HEK293 (cell line): ENCODE measurements around the gene ZNF473.

ENCODE experiments used
- ATF2 ChIP-seq: fragments of 450-650 bp; formaldehyde crosslinking; IDR thresholded peaks from 2 replicates; pipeline ENCODE4 v1.5.1; 2016; ENCODE audit warnings: missing biosample characterization, missing genetic modification characterization, low read depth
- BCL11B ChIP-seq: fragments of 450-650 bp; formaldehyde crosslinking; IDR thresholded peaks from 2 replicates; pipeline ENCODE4 v1.5.1; 2016; ENCODE audit warnings: low read depth, missing biosample characterization, missing genetic modification characterization
- ELK4 ChIP-seq: IDR thresholded peaks from 2 replicates; pipeline ENCODE4 v1.6.1; 2011; ENCODE audit warnings: mild to moderate bottlenecking, low read depth, low read length, borderline replicate concordance
- FEZF1 ChIP-seq: fragments of 450-650 bp; formaldehyde crosslinking; IDR thresholded peaks from 2 replicates; pipeline ENCODE4 v1.5.1; 2016; ENCODE audit warnings: missing biosample characterization, missing genetic modification characterization
- GLI2 ChIP-seq: fragments of 450-650 bp; formaldehyde crosslinking; IDR thresholded peaks from 2 replicates; pipeline ENCODE4; 2017; ENCODE audit warnings: missing biosample characterization, missing genetic modification characterization, low read depth, borderline replicate concordance
- INSM2 ChIP-seq: fragments of 450-650 bp; formaldehyde crosslinking; IDR thresholded peaks from 2 replicates; pipeline ENCODE4 v1.5.1; 2016; ENCODE audit warnings: missing biosample characterization, missing genetic modification characterization
- KLF1 ChIP-seq: fragments of 450-650 bp; formaldehyde crosslinking; IDR thresholded peaks from 2 replicates; pipeline ENCODE4 v1.5.1; 2016; ENCODE audit warnings: missing biosample characterization, missing genetic modification characterization
- SCRT2 ChIP-seq: fragments of 450-650 bp; formaldehyde crosslinking; IDR thresholded peaks from 2 replicates; pipeline ENCODE4 v1.5.1; 2016; ENCODE audit warnings: missing biosample characterization, missing genetic modification characterization
- SP2 ChIP-seq: fragments of 450-650 bp; formaldehyde crosslinking; IDR thresholded peaks from 2 replicates; pipeline ENCODE4 v1.5.1; 2016; ENCODE audit warnings: missing biosample characterization, missing genetic modification characterization
- SP7 ChIP-seq: fragments of 450-650 bp; formaldehyde crosslinking; IDR thresholded peaks from 2 replicates; pipeline ENCODE4 v1.5.1; 2016; ENCODE audit warnings: missing biosample characterization, missing genetic modification characterization
- WT1 ChIP-seq: fragments of 450-650 bp; formaldehyde crosslinking; IDR thresholded peaks from 2 replicates; pipeline ENCODE4 v1.5.1; 2016; ENCODE audit warnings: missing biosample characterization, missing genetic modification characterization
- ZBTB26 ChIP-seq: fragments of 450-650 bp; formaldehyde crosslinking; optimal IDR thresholded peaks from 2 replicates; pipeline ENCODE3; 2016; ENCODE audit warnings: missing biosample characterization, mild to moderate bottlenecking, missing genetic modification characterization
- ZBTB44 ChIP-seq: fragments of 450-650 bp; IDR thresholded peaks from 2 replicates; pipeline ENCODE4 v1.5.1; 2018; ENCODE audit warnings: missing biosample characterization, mild to moderate bottlenecking, missing genetic modification characterization
- ZFP3 ChIP-seq: fragments of 450-650 bp; formaldehyde crosslinking; IDR thresholded peaks from 2 replicates; pipeline ENCODE4 v1.5.1; 2016; ENCODE audit warnings: low read depth, missing biosample characterization, missing genetic modification characterization
- ZNF132 ChIP-seq: fragments of 450-650 bp; formaldehyde crosslinking; IDR thresholded peaks from 2 replicates; pipeline ENCODE4 v1.5.1; 2017; ENCODE audit warnings: missing biosample characterization, missing genetic modification characterization, borderline replicate concordance
- ZNF2 ChIP-seq: fragments of 450-650 bp; formaldehyde crosslinking; IDR thresholded peaks from 2 replicates; pipeline ENCODE4 v1.5.1; 2016; ENCODE audit warnings: missing biosample characterization, missing genetic modification characterization
- ZNF221 ChIP-seq: fragments of 450-650 bp; formaldehyde crosslinking; IDR thresholded peaks from 2 replicates; pipeline ENCODE4 v1.5.1; 2017; ENCODE audit warnings: missing biosample characterization, missing genetic modification characterization, borderline replicate concordance
- ZNF280C ChIP-seq: fragments of 450-650 bp; formaldehyde crosslinking; IDR thresholded peaks from 2 replicates; pipeline ENCODE4 v1.5.1; 2016; ENCODE audit warnings: missing biosample characterization, missing genetic modification characterization
- ZNF341 ChIP-seq: fragments of 450-650 bp; formaldehyde crosslinking; IDR thresholded peaks from 2 replicates; pipeline ENCODE4; 2016; ENCODE audit warnings: low read depth, missing biosample characterization, missing genetic modification characterization
- ZNF350 ChIP-seq: fragments of 450-650 bp; formaldehyde crosslinking; IDR thresholded peaks from 2 replicates; pipeline ENCODE4 v1.5.0; 2017; ENCODE audit warnings: missing biosample characterization, mild to moderate bottlenecking, missing genetic modification characterization
- ZNF37A ChIP-seq: fragments of 450-650 bp; IDR thresholded peaks from 2 replicates; pipeline ENCODE4 v1.5.1; 2018; ENCODE audit warnings: missing biosample characterization, missing genetic modification characterization
- ZNF391 ChIP-seq: fragments of 450-650 bp; formaldehyde crosslinking; IDR thresholded peaks from 2 replicates; pipeline ENCODE4 v1.5.1; 2016; ENCODE audit warnings: low read depth, missing biosample characterization, missing genetic modification characterization, borderline replicate concordance
- ZNF530 ChIP-seq: fragments of 450-650 bp; formaldehyde crosslinking; IDR thresholded peaks from 2 replicates; pipeline ENCODE4 v1.5.1; 2016; ENCODE audit warnings: low read depth, missing biosample characterization, missing genetic modification characterization
- ZNF677 ChIP-seq: fragments of 450-650 bp; IDR thresholded peaks from 2 replicates; pipeline ENCODE4 v1.5.0; 2018; ENCODE audit warnings: missing biosample characterization, mild to moderate bottlenecking, missing genetic modification characterization, moderate library complexity
- ZNF747 ChIP-seq: fragments of 450-650 bp; formaldehyde crosslinking; IDR thresholded peaks from 2 replicates; pipeline ENCODE4 v1.5.1; 2016; ENCODE audit warnings: missing biosample characterization, missing genetic modification characterization
- ZNF776 ChIP-seq: fragments of 450-650 bp; formaldehyde crosslinking; IDR thresholded peaks from 2 replicates; pipeline ENCODE4 v1.5.0; 2017; ENCODE audit warnings: missing biosample characterization, missing genetic modification characterization, borderline replicate concordance
- ZNF777 ChIP-seq: fragments of 450-650 bp; formaldehyde crosslinking; IDR thresholded peaks from 2 replicates; pipeline ENCODE4 v1.5.1; 2017; ENCODE audit warnings: missing biosample characterization, missing genetic modification characterization, borderline replicate concordance
- ZSCAN5A ChIP-seq: fragments of 450-650 bp; formaldehyde crosslinking; IDR thresholded peaks from 2 replicates; pipeline ENCODE4 v1.5.1; 2016; ENCODE audit warnings: missing biosample characterization, missing genetic modification characterization
- ZXDB ChIP-seq: fragments of 450-650 bp; formaldehyde crosslinking; IDR thresholded peaks from 2 replicates; pipeline ENCODE4 v1.5.1; 2016; ENCODE audit warnings: missing biosample characterization, missing genetic modification characterization

The ZNF473 gene

GRCh38 chr19:50025022-50025793 lies 597 bp upstream of the ZNF473 start, which contains the start of gene VRK3 (continued):
- TF ChIP-seq ZNF776: no peak
- no peak for TF ChIP-seq ZFP3
- peak; percentile 6 for TF ChIP-seq ZBTB26 (tag by site-specific recombination)
- no peak for TF ChIP-seq SCRT2 (tag by site-specific recombination)
- no peak for TF ChIP-seq FEZF1 (tag by site-specific recombination)
- no peak for TF ChIP-seq KLF1 (tag by site-specific recombination)
- peak; percentile 36; the same call in 1 of the 2 replicates for TF ChIP-seq BCL11B
- no peak for TF ChIP-seq ZNF132 (tag by site-specific recombination)
- TF ChIP-seq ATF2 (tag by site-specific recombination): peak; percentile 34; the same call in 1 of the 2 replicates
- no peak for TF ChIP-seq INSM2
- peak; percentile 79 for TF ChIP-seq ZNF341 (tag by site-specific recombination)
- no peak for TF ChIP-seq ZNF280C (tag by site-specific recombination)
- peak; percentile 78 for TF ChIP-seq ZXDB (tag by site-specific recombination)
- no peak for TF ChIP-seq ZNF37A (tag by site-specific recombination)
- no peak for TF ChIP-seq ZNF747 (tag by site-specific recombination)
- peak; percentile 85; the same call in 1 of the 2 replicates for TF ChIP-seq ELK4
- no peak for TF ChIP-seq GLI2 (tag by site-specific recombination)
- no peak for TF ChIP-seq ZSCAN5A (tag by site-specific recombination)
- peak; percentile 95 for TF ChIP-seq SP2
- no peak for TF ChIP-seq WT1
- TF ChIP-seq ZBTB44 (tag by site-specific recombination): no peak
- TF ChIP-seq ZNF530 (tag by site-specific recombination): no peak
- TF ChIP-seq SP7: peak; percentile 55; the same call in 1 of the 2 replicates
- TF ChIP-seq ZNF391: peak; percentile 47; the same call in 1 of the 2 replicates
- TF ChIP-seq ZNF221 (tag by site-specific recombination): no peak
- TF ChIP-seq ZNF350 (tag by site-specific recombination): no peak
- no peak for TF ChIP-seq ZNF677 (tag by site-specific recombination)
- TF ChIP-seq ZNF777 (tag by site-specific recombination): peak; percentile 97
- TF ChIP-seq ZNF2 (tag by site-specific recombination): 0 out of 2 replicates have a peak, but pooled peaks have one; percentile 49
